Activated CD8-positive, alpha-beta memory T cell treated with anti-CD3 and anti-CD28 coated beads, Interleukin-2, amount 50 U/mL, for 4 hours (primary cell): ENCODE data around the gene PIP5K1C.
"Not testable (repeated sequence)": the region's sequence is repeated elsewhere in the genome, so short reads cannot be mapped to it uniquely, and the experiment has no call there.

Experiments used
- DNase-seq: peaks from one replicate; pipeline ENCODE4 v3.0.0-alpha.2; 2020

The PIP5K1C gene

GRCh38 chr19:3642987-3643673, 57.1 kb downstream of the PIP5K1C start:
- DNase-seq: no peak

GRCh38 chr19:3642296-3642695, 58.0 kb downstream of the PIP5K1C start:
- no peak for DNase-seq

- DNase-seq: no peak
These were observed 58.6 kb downstream of the PIP5K1C start for GRCh38 chr19:3641515-3642269.

- DNase-seq: no peak
These were observed 60.8 kb downstream of the PIP5K1C start for GRCh38 chr19:3639479-3639878.

- no peak for DNase-seq
These were observed 61.8 kb downstream of the PIP5K1C start for GRCh38 chr19:3638208-3639193.

- no peak for DNase-seq
These were observed 62.6 kb downstream of the PIP5K1C start for GRCh38 chr19:3637621-3638020.

GRCh38 chr19:3636962-3637361, 63.3 kb downstream of the PIP5K1C start:
- no peak for DNase-seq

- no peak for DNase-seq
These were observed 63.8 kb downstream of the PIP5K1C start for GRCh38 chr19:3636506-3636905.

- no peak for DNase-seq
These were observed 65.7 kb downstream of the PIP5K1C start for GRCh38 chr19:3634496-3635045.

GRCh38 chr19:3633559-3633988, 66.7 kb downstream of the PIP5K1C start:
- no peak for DNase-seq

GRCh38 chr19:3632739-3633558, 67.3 kb downstream of the PIP5K1C start:
- DNase-seq: no peak

- DNase-seq: no peak
These were observed 68.2 kb downstream of the PIP5K1C start for GRCh38 chr19:3632098-3632497.

- no peak for DNase-seq
These were observed 69.0 kb downstream of the PIP5K1C start for GRCh38 chr19:3631053-3631861.

- DNase-seq: not testable (repeated sequence)
These were observed 71.5 kb downstream of the PIP5K1C start for GRCh38 chr19:3628766-3629165.

- no peak for DNase-seq
These were observed 72.9 kb downstream of the PIP5K1C start for GRCh38 chr19:3627351-3627723.

- DNase-seq: peak; percentile 98
These were observed 73.6 kb downstream of the PIP5K1C start, which contains the start of gene CACTIN for GRCh38 chr19:3626473-3627350. CACTIN (minus strand) TSS chr19:3626790; CDS start chr19:3626762, 28 bp downstream.

- DNase-seq: no peak
These were observed 74.2 kb downstream of the PIP5K1C start for GRCh38 chr19:3625996-3626472.

GRCh38 chr19:3623716-3624115, 76.6 kb downstream of the PIP5K1C start:
- no peak for DNase-seq

GRCh38 chr19:3622224-3622623, 78.0 kb downstream of the PIP5K1C start:
- no peak for DNase-seq

- DNase-seq: no peak
These were observed 78.6 kb downstream of the PIP5K1C start for GRCh38 chr19:3621689-3622088.
